Measurements from ENCODE around the gene ETV3L.
"Not testable (repeated sequence)": the region's sequence is repeated elsewhere in the genome, so short reads cannot be mapped to it uniquely, and the experiment has no call there.

Gene ETV3L

DNA sequence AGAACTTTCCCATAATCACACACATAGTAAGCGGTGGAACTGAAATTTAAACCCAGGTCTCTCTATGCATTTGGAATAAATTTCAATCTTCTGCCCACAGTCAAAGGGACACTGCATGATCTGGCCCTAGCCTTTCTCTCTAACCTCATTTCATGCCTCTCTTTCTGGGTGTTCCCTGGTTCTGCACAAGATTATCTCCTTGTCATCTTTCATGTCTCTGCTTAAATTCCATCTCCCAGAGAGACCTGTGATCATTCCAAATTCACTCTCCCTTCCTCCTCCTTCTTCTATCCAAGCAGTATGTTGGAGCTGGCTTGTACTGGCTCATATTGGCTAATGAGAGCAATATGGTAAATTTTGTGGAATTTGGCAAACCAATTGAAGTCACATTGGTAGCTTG is 22.2 kb downstream of the ETV3L start:
- no peak for DNase-seq (ENCODE audit: low spot score)

DNA sequence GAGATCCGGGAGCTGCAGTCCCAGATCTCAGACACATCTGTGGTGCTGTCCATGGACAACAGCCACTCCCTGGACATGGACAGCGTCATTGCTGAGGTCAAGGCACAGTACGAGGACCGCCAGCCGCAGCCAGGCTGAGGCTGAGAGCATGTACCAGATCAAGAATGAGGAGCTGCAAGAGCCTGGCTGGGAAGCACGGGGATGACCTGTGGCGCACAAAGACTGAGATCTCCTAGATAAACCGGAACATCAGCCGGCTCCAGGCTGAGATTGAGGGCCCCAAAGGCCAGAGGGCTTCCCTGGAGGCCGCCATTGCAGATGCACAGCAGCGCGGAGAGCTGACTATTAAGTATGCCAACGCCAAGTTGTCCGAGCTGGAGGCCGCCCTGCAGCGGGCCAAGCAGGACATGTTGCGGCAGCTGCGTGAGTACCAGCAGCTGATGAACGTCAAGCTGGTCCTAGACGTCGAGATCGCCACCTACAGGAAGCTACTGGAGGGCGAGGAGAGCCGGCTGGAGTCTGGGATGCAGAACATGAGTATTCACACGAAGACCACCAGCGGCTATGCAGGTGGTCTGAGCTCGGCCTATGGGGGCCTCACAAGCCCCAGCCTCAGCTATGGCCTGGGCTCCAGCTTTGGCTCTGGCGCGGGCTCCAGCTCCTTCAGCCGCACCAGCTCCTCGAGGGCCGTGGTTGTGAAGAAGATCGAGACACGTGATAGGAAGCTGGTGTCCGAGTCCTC is 25.5 kb downstream of the ETV3L start:
- DNase-seq (ENCODE audit: low spot score): peak; percentile 48

DNA sequence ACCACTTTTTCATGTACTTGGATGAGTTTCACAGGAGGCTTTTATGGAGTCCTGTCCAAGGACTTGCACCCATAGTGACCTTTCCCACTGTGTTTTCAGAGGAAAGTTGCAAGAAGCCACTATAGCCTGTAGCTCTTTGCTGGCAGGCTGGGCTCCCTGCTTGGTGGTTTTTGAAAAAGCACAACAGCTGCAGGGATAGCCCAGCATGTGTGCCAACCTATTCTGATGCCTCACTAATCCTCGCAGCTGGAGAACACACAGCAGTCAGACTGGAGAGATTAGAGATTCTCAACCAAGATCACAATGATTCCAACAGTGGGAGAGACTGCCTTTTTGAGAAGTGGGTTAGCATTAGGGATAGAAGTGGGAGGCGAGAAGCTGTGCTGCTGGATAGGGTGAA is 30.0 kb downstream of the ETV3L start:
- no peak for DNase-seq (ENCODE audit: low spot score)

GRCh38 chr1:157059241-157059640 is 40.4 kb downstream of the ETV3L start:
- not testable (repeated sequence) for DNase-seq (ENCODE audit: low spot score)

DNA sequence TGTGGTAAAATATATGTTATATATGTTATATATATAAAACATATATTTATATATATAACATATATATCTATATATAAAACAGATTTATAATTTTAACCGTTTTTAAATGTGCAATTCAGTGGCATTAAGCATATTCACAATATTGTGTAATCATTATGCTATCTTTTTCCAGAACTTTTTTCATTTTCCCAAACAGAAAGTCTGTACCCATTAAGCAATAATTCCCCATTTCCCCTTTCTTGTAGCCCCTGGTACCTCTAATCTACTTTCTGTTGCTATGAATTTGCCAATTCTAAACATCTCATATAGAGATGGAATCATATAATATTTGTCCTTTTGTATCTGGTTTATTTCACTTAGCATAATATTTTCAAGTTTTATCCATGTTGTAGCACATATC is 43.3 kb downstream of the ETV3L start:
- DNase-seq (ENCODE audit: low spot score): no peak

- not testable (repeated sequence) for DNase-seq (ENCODE audit: low spot score)
Observed at GRCh38 chr1:157055729-157056128, 43.9 kb downstream of the ETV3L start.

GRCh38 chr1:157050836-157051235 is 48.8 kb downstream of the ETV3L start:
- no peak for DNase-seq (ENCODE audit: low spot score)

GRCh38 chr1:157047062-157047410 is 52.6 kb downstream of the ETV3L start:
- no peak for DNase-seq (ENCODE audit: low spot score)

DNA sequence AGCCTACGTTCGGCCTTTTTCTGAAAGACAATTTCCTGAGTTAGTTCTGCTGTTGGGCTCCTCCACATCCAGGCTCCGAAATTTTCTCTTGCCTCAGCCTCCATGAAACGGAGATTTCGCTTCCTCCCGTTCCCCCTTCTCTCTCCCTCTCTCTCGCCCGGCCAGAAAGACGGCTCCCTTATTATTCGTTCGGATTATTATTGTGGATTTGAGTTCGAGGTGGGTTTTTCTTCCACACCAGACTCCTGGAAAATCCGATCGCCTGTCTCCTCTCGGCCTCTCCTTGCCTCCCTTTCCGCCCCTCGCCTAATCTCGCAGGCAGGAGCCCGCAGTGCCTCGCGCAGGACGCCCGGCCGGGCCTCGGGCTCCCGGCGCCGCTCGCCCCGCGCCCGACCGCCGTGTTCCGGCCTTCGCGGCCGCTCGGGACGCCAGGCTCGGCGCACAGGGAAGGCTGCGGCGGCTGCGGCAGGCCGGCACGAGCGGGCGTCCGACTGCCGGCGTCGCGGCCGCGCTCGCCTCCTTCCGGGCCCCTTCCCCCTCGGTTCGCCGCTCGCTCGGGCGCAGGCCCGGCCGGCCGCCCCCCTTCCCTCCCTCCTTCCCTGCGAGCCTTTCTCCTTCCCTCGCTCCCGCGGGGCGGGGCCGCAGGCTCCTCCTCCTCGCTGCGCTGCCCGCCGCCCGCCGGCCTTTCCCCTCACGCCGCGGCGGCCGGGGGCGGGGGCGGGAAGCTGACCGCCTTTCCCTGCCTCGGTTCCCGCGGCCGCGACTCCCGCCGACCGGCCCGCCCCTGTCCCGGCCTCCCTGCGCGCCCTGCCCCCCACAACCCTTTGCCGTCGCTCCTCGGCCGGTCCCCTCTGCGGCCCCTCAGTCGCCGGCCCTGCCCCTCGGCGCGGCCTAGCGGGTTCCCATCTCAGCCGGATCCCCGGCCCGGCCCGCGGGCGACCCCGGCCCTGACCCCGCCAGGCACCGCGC is 54.1 kb downstream of the ETV3L start, which contains the start of gene ARHGEF11:
Gene ARHGEF11 (minus strand): TSS at position 493 of the 969 bp plus-strand sequence. CDS start 1,412 bp downstream, outside the sequence.
- DNase-seq (ENCODE audit: low spot score): peak; percentile 37

GRCh38 chr1:157044326-157044725 is 55.3 kb downstream of the ETV3L start:
- no peak for DNase-seq (ENCODE audit: low spot score)

DNA sequence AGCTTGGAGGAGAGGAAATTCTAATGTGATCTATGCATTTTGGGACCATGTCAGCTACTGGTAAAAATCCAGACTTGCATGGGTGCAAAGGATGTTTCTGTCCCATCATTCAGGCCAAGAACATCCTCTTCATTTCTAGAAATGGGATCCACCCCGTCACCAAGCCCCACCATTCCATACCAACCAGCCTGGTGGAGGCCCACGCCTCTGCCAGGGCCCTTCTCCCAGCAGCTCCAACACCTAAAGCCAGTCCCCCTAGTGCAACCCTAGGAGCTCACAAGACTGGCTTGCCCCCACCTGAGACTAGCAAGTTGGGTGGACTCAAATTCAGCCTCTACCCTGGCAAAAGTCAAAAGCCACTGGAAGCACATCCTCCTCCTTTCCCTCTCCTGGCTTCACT is 55.9 kb downstream of the ETV3L start:
- DNase-seq (ENCODE audit: low spot score): no peak

DNA sequence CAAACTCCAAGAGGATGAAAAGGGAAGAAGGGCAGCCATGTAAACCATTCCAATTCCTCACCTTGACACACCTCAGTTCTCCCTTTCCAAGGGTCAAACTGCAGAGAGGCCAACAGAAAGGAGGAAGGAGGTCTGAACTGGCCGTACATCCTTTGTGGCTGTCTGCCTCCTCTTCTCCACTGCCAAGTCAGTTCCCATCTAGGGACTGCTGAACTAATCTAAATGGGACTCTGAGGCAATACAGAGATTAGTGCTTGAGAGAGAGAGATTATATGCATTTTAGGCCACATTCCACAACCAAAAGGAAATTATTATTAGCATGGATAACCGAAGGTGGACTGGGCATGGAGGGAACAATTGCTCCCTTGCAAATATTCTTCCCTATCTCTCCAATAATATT is 56.8 kb downstream of the ETV3L start:
- DNase-seq (ENCODE audit: low spot score): no peak

All from kidney capillary endothelial cell (primary cell).